ENCODE measurements around the gene SLC39A11.

DNA sequence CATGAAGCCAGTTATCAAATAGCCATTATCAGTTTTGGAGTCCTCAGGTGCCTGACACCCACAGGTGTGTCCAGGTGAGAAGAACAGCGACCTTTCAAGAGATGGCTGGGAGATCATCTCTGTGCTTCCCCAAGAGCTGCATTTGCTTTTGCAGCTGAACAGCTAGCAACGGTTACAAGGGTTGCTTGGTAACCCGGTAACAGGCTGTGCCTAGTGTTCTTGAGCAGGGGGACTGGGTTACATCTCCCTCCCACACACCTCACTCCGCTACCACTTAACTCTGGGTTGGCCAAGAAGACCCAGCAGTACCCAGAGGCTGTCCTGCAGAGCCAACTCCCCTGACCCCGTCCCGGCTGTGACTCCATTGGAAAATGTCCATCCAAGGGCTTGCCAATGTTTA is 147.0 kb downstream of the SLC39A11 start:
- TF ChIP-seq, protein P1, sequence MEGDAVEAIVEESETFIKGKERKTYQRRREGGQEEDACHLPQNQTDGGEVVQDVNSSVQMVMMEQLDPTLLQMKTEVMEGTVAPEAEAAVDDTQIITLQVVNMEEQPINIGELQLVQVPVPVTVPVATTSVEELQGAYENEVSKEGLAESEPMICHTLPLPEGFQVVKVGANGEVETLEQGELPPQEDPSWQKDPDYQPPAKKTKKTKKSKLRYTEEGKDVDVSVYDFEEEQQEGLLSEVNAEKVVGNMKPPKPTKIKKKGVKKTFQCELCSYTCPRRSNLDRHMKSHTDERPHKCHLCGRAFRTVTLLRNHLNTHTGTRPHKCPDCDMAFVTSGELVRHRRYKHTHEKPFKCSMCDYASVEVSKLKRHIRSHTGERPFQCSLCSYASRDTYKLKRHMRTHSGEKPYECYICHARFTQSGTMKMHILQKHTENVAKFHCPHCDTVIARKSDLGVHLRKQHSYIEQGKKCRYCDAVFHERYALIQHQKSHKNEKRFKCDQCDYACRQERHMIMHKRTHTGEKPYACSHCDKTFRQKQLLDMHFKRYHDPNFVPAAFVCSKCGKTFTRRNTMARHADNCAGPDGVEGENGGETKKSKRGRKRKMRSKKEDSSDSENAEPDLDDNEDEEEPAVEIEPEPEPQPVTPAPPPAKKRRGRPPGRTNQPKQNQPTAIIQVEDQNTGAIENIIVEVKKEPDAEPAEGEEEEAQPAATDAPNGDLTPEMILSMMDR (conservative IDR thresholded peaks at IDR 0.05; ENCODE audit: low read depth, low read length): no peak
- TF ChIP-seq EZH2 (IDR thresholded peaks at IDR 0.05; ENCODE audit: borderline replicate concordance, low read depth, low read length, poor library complexity, severe bottlenecking): no peak
